Astrocyte (in vitro differentiated cells and primary cell): Measurements from ENCODE around the gene EIF3M. TPM values are rescaled to one million over a fixed set of nuclear protein-coding genes. Genes with fewer than 3 reads are reported as not detected.

Experiments used
- DNase-seq: peaks from one replicate; pipeline ENCODE4 v3.0.0-alpha.2; 2010; ENCODE audit warnings: low read depth
- FAIRE-seq: peaks from 2 replicates; lab custom pipeline; 2011; peaks lifted over from hg19 to GRCh38; lab: Jason Lieb, UNC
- H2AFZ ChIP-seq: 2 replicates; pipeline ENCODE4 v1.6.0; 2012; ENCODE audit warnings: low read depth, low read length, inconsistent platforms
- H3K27ac ChIP-seq: 2 replicates; pipeline ENCODE4 v1.5.1; 2011; ENCODE audit warnings: low read depth, low read length, inconsistent platforms
- H3K27me3 ChIP-seq: 2 replicates; pipeline ENCODE4 v1.6.0; 2011; ENCODE audit warnings: low read length, inconsistent platforms; ENCODE audit not compliant: insufficient read depth
- H3K36me3 ChIP-seq: 2 replicates; pipeline ENCODE4 v1.5.1; 2011; ENCODE audit warnings: low read length, inconsistent platforms; ENCODE audit not compliant: insufficient read depth
- H3K4me1 ChIP-seq: 2 replicates; pipeline ENCODE4 v1.5.1; 2011; ENCODE audit warnings: low read length, inconsistent platforms; ENCODE audit not compliant: insufficient read depth
- H3K4me2 ChIP-seq: 2 replicates; pipeline ENCODE4 v1.6.0; 2012; ENCODE audit warnings: low read length, inconsistent platforms
- H3K4me3 ChIP-seq: 2 replicates; pipeline ENCODE4 v1.5.1; 2011; ENCODE audit warnings: low read depth, mild to moderate bottlenecking, low read length, inconsistent platforms; ENCODE audit not compliant: insufficient read depth
- H3K79me2 ChIP-seq: 2 replicates; pipeline ENCODE4 v1.6.0; 2012; ENCODE audit warnings: mild to moderate bottlenecking, low read length, inconsistent platforms; ENCODE audit not compliant: insufficient read depth
- H3K9ac ChIP-seq: 2 replicates; pipeline ENCODE4 v1.6.0; 2012; ENCODE audit warnings: mild to moderate bottlenecking, low read length, inconsistent platforms
- H3K9me3 ChIP-seq: 2 replicates; pipeline ENCODE4 v1.5.1; 2012; ENCODE audit warnings: low read depth, mild to moderate bottlenecking, low read length, inconsistent platforms; ENCODE audit not compliant: insufficient read depth
- H4K20me1 ChIP-seq: 2 replicates; pipeline ENCODE4 v1.6.0; 2012; ENCODE audit warnings: low read length, inconsistent platforms; ENCODE audit not compliant: insufficient read depth
- H3K27ac Mint-ChIP-seq: one replicate; pipeline ENCODE4 v1.8.0; 2021; ENCODE audit warnings: mild to moderate bottlenecking, mixed read lengths; ENCODE audit not compliant: unreplicated experiment
- H3K27me3 Mint-ChIP-seq: one replicate; pipeline ENCODE4 v1.8.0; 2021; ENCODE audit warnings: low read depth, mixed read lengths; ENCODE audit not compliant: unreplicated experiment
- H3K36me3 Mint-ChIP-seq: one replicate; pipeline ENCODE4 v1.8.0; 2021; ENCODE audit warnings: low read depth, mixed read lengths; ENCODE audit not compliant: unreplicated experiment
- H3K4me1 Mint-ChIP-seq: one replicate; pipeline ENCODE4 v1.8.0; 2021; ENCODE audit warnings: low read depth, mixed read lengths; ENCODE audit not compliant: unreplicated experiment
- H3K4me3 Mint-ChIP-seq: one replicate; pipeline ENCODE4 v1.8.0; 2021; ENCODE audit warnings: mild to moderate bottlenecking, moderate library complexity, mixed read lengths; ENCODE audit not compliant: unreplicated experiment
- H3K9me3 Mint-ChIP-seq: one replicate; pipeline ENCODE4 v1.8.0; 2021; ENCODE audit warnings: mild to moderate bottlenecking, mixed read lengths; ENCODE audit not compliant: unreplicated experiment
- EZH2 ChIP-seq: IDR thresholded peaks from 2 replicates; pipeline ENCODE4 v1.6.1; 2012; ENCODE audit warnings: mild to moderate bottlenecking, low read length, inconsistent platforms; ENCODE audit not compliant: insufficient read depth
- total RNA-seq: library from RNA; stranded (reverse); gene quantifications from 2 replicates; pipeline ENCODE4 v1.2.1, GENCODE V29; 2021
- TF ChIP-seq, protein P1 (sequence below): IDR thresholded peaks from 2 replicates; pipeline ENCODE4 v1.5.1; 2011; ENCODE audit warnings: low read depth, mild to moderate bottlenecking, inconsistent platforms, low read length, moderate library complexity; ENCODE audit not compliant: insufficient read depth

Gene EIF3M
- total RNA-seq, 1 donor from 2014 or later, result 287 TPM

GRCh38 chr11:32616903-32617302, 33.3 kb downstream of the EIF3M start:
- Histone ChIP-seq H4K20me1 (no peaks in the 10 kb centered on the region), H3K4me1 (no peaks in the 10 kb centered on the region), H3K79me2 (no peaks in the 10 kb centered on the region), H3K4me2 (no peak overlapping the region), H2AFZ (no peak overlapping the region), H3K27ac (no peak overlapping the region), H3K36me3 (no peaks in the 10 kb centered on the region), H3K9me3 (no peaks in the 10 kb centered on the region), H3K27me3 (no peaks in the 10 kb centered on the region), H3K9ac (no peak overlapping the region), H3K4me3 (no peak overlapping the region)
- Mint-ChIP-seq H3K27ac (no peak overlapping the region), H3K9me3 (peaks cover 6% of the 10 kb centered on the region), H3K36me3 (peaks cover 4% of the 10 kb centered on the region), H3K4me1 (no peaks in the 10 kb centered on the region), H3K27me3 (no peaks in the 10 kb centered on the region), H3K4me3 (no peak overlapping the region)
- DNase-seq, result no peak
- no peak for FAIRE-seq
- TF ChIP-seq, protein P1, sequence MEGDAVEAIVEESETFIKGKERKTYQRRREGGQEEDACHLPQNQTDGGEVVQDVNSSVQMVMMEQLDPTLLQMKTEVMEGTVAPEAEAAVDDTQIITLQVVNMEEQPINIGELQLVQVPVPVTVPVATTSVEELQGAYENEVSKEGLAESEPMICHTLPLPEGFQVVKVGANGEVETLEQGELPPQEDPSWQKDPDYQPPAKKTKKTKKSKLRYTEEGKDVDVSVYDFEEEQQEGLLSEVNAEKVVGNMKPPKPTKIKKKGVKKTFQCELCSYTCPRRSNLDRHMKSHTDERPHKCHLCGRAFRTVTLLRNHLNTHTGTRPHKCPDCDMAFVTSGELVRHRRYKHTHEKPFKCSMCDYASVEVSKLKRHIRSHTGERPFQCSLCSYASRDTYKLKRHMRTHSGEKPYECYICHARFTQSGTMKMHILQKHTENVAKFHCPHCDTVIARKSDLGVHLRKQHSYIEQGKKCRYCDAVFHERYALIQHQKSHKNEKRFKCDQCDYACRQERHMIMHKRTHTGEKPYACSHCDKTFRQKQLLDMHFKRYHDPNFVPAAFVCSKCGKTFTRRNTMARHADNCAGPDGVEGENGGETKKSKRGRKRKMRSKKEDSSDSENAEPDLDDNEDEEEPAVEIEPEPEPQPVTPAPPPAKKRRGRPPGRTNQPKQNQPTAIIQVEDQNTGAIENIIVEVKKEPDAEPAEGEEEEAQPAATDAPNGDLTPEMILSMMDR, result no peak
- TF ChIP-seq EZH2, result no peak

GRCh38 chr11:32630844-32631243, 47.2 kb downstream of the EIF3M start:
- H3K4me1 ChIP-seq, result no peaks in the 10 kb centered on the region
- no peak for FAIRE-seq
- H3K27me3 Mint-ChIP-seq, result no peaks in the 10 kb centered on the region
- H3K27ac Mint-ChIP-seq, result no peak overlapping the region
- no peaks in the 10 kb centered on the region for H3K27me3 ChIP-seq
- H3K4me3 ChIP-seq, result no peak overlapping the region
- H3K9ac ChIP-seq, result no peak overlapping the region
- no peak overlapping the region for H3K4me2 ChIP-seq
- no peak overlapping the region for H2AFZ ChIP-seq
- TF ChIP-seq, protein P1, result no peak
- TF ChIP-seq EZH2, result no peak
- no peaks in the 10 kb centered on the region for H3K4me1 Mint-ChIP-seq
- H3K36me3 ChIP-seq, result no peaks in the 10 kb centered on the region
- H3K36me3 Mint-ChIP-seq, result no peaks in the 10 kb centered on the region
- H3K79me2 ChIP-seq, result no peaks in the 10 kb centered on the region
- H3K9me3 Mint-ChIP-seq, result no peaks in the 10 kb centered on the region
- H4K20me1 ChIP-seq, result no peaks in the 10 kb centered on the region
- no peak overlapping the region for H3K27ac ChIP-seq
- DNase-seq, result no peak
- no peaks in the 10 kb centered on the region for H3K9me3 ChIP-seq
- H3K4me3 Mint-ChIP-seq, result no peak overlapping the region

DNA sequence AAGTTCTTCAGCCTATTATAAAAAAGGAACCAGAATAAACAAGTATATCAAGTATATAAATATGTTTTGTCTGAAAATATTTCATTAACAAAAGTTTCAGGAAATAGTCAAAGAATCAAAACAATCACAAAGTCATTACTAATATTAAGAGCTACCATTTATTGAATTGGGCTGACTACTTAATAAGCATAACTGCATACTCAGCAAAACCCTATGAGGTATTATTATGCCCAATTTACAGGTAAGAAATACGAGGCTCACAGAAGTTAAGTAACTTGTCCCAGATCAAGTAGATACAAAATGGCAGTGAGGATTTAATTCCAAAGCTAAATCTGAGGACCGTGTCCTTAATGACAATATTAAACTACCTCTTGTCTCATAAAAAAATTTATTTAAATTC, 52.2 kb downstream of the EIF3M start:
- Histone ChIP-seq H3K79me2 (no peaks in the 10 kb centered on the region), H3K4me1 (no peaks in the 10 kb centered on the region), H3K27me3 (no peaks in the 10 kb centered on the region), H3K9me3 (no peaks in the 10 kb centered on the region), H3K9ac (no peak overlapping the region), H3K4me2 (no peak overlapping the region), H3K27ac (no peak overlapping the region), H3K4me3 (no peak overlapping the region), H3K36me3 (no peaks in the 10 kb centered on the region), H4K20me1 (no peaks in the 10 kb centered on the region), H2AFZ (no peak overlapping the region)
- no peak for DNase-seq
- Mint-ChIP-seq H3K27me3 (peaks cover 2% of the 10 kb centered on the region), H3K27ac (no peak overlapping the region), H3K4me1 (no peaks in the 10 kb centered on the region), H3K4me3 (no peak overlapping the region), H3K9me3 (no peaks in the 10 kb centered on the region), H3K36me3 (no peaks in the 10 kb centered on the region)
- TF ChIP-seq, protein P1, result no peak
- no peak for TF ChIP-seq EZH2
- FAIRE-seq, result no peak
